ENCODE data around the gene CARD9. TPM values are rescaled to one million over a fixed set of nuclear protein-coding genes. Genes with fewer than 3 reads are reported as not detected.

Gene CARD9
- total RNA-seq, 4 donors from 2014 or later = 2.3 to 7.4 (median 3.3) TPM

GRCh38 chr9:136385015-136385414 is 11.5 kb upstream of the CARD9 start:
- Histone ChIP-seq H3K36me3 (peaks cover 92% of the 10 kb centered on the region), H3K4me1 (no peaks in the 10 kb centered on the region), H3K9me3 (no peaks in the 10 kb centered on the region), H3K4me3 (no peak overlapping the region), H3K27me3 (no peaks in the 10 kb centered on the region), H3K27ac (no peak overlapping the region)
- TF ChIP-seq POLR2AphosphoS5 (IDR thresholded peaks at IDR 0.05) = no peak
- no peak for TF ChIP-seq POLR2A (IDR thresholded peaks at IDR 0.05)
- TF ChIP-seq CTCF (IDR thresholded peaks at IDR 0.05) = no peak
- no peak for TF ChIP-seq EP300 (IDR thresholded peaks at IDR 0.05)
- no peak for DNase-seq (ENCODE audit: low spot score in 2 of 2)
- 86% methylated on average over 11 of the region's 11 CpGs for WGBS

- Histone ChIP-seq H3K9me3 (no peaks in the 10 kb centered on the region), H3K4me1 (no peaks in the 10 kb centered on the region), H3K27ac (no peak overlapping the region), H3K4me3 (no peak overlapping the region), H3K27me3 (no peaks in the 10 kb centered on the region), H3K36me3 (peaks cover 92% of the 10 kb centered on the region)
- DNase-seq (ENCODE audit: low spot score in 2 of 2) = no peak
- 96% methylated on average over 9 of the region's 20 CpGs for WGBS
- TF ChIP-seq CTCF (IDR thresholded peaks at IDR 0.05) (no peak), POLR2A (IDR thresholded peaks at IDR 0.05) (no peak), POLR2AphosphoS5 (IDR thresholded peaks at IDR 0.05) (no peak), EP300 (IDR thresholded peaks at IDR 0.05) (no peak)
These were observed 10.0 kb upstream of the CARD9 start for GRCh38 chr9:136383436-136383835.

GRCh38 chr9:136381966-136382513 is 8.6 kb upstream of the CARD9 start:
- Histone ChIP-seq H3K9me3 (no peaks in the 10 kb centered on the region), H3K27me3 (no peaks in the 10 kb centered on the region), H3K27ac (no peak overlapping the region), H3K36me3 (peaks cover 85% of the 10 kb centered on the region), H3K4me1 (no peaks in the 10 kb centered on the region), H3K4me3 (no peak overlapping the region)
- WGBS = 82% methylated on average over 12 of the region's 25 CpGs
- DNase-seq (ENCODE audit: low spot score in 2 of 2) = no peak
- no peak for TF ChIP-seq POLR2AphosphoS5 (IDR thresholded peaks at IDR 0.05)
- TF ChIP-seq EP300 (IDR thresholded peaks at IDR 0.05) = no peak
- no peak for TF ChIP-seq POLR2A (IDR thresholded peaks at IDR 0.05)
- no peak for TF ChIP-seq CTCF (IDR thresholded peaks at IDR 0.05)

- H3K36me3 ChIP-seq = peaks cover 78% of the 10 kb centered on the region
- WGBS = 76% methylated on average over 9 of the region's 9 CpGs
These were observed 7.8 kb upstream of the CARD9 start for GRCh38 chr9:136381311-136381710.

GRCh38 chr9:136380381-136380780 is 6.9 kb upstream of the CARD9 start:
- 95% methylated on average over 3 of the region's 17 CpGs for WGBS
- Histone ChIP-seq H3K27ac (no peak overlapping the region), H3K4me3 (no peak overlapping the region), H3K9me3 (no peaks in the 10 kb centered on the region), H3K27me3 (no peaks in the 10 kb centered on the region), H3K36me3 (peaks cover 73% of the 10 kb centered on the region), H3K4me1 (no peaks in the 10 kb centered on the region)
- no peak for DNase-seq (ENCODE audit: low spot score in 2 of 2)
- TF ChIP-seq POLR2AphosphoS5 (IDR thresholded peaks at IDR 0.05) = no peak
- TF ChIP-seq CTCF (IDR thresholded peaks at IDR 0.05) = no peak
- no peak for TF ChIP-seq POLR2A (IDR thresholded peaks at IDR 0.05)
- no peak for TF ChIP-seq EP300 (IDR thresholded peaks at IDR 0.05)

More at GRCh38 chr9:136381311-136381710, 7.8 kb upstream of the CARD9 start:
- Histone ChIP-seq H3K4me3 (no peak overlapping the region), H3K27ac (no peak overlapping the region), H3K4me1 (no peaks in the 10 kb centered on the region), H3K27me3 (no peaks in the 10 kb centered on the region), H3K9me3 (no peaks in the 10 kb centered on the region)
- TF ChIP-seq EP300 (IDR thresholded peaks at IDR 0.05) = no peak
- TF ChIP-seq POLR2A (IDR thresholded peaks at IDR 0.05) = no peak
- TF ChIP-seq CTCF (IDR thresholded peaks at IDR 0.05) = no peak
- TF ChIP-seq POLR2AphosphoS5 (IDR thresholded peaks at IDR 0.05) = no peak
- no peak for DNase-seq (ENCODE audit: low spot score in 2 of 2)

Measured in suprapubic skin (tissue), 4 donors.